Stimulated activated CD4-positive, alpha-beta T cell treated with anti-CD3 and anti-CD28 coated beads, Interleukin-4, amount 100 ng/mL, for 48 hours (primary cell): ENCODE data around the gene MYO3B.

Experiments
- DNase-seq, 2 donors: peaks; one replicate each; pipeline ENCODE4 v3.0.0-alpha.2; 2020; ENCODE audit warnings: low read depth in 2 of 2

Gene MYO3B

DNA sequence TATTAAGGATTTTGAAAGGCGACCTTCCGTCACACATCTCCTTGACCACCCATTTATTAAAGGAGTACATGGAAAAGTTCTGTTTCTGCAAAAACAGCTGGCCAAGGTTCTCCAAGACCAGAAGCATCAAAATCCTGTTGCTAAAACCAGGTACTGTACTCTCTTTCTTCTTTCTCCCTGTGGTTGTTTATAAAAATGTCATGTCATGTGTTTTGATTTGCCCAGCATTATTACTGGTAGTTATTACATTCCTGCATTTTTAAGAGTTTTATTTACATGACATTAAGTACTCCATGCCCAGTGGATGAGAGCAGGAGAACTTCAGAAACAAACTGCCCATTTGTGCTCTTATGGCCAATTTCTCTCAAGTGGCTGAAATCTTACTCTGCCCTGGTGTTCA is 191.3 kb downstream of the MYO3B start:
- DNase-seq: no peak

DNA sequence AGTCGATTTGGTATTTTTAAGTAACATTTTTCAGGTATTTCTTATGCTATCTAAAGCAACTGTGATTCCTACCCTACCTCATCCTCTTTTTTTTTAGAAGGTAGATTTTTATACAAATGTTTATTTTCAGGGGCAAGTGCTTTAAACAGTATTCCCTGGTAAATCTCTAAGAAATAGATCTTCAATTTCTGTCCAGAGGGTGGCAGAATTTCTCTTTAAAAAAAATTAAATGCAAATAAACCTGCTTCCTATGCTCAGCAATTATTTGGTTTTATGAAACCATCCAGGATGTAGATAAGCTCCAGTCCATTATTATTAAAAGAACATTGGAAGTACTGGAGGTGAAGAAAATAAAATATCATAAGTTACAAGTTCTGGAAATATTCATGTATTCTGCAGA is 191.9 kb downstream of the MYO3B start:
- DNase-seq: no peak

DNA sequence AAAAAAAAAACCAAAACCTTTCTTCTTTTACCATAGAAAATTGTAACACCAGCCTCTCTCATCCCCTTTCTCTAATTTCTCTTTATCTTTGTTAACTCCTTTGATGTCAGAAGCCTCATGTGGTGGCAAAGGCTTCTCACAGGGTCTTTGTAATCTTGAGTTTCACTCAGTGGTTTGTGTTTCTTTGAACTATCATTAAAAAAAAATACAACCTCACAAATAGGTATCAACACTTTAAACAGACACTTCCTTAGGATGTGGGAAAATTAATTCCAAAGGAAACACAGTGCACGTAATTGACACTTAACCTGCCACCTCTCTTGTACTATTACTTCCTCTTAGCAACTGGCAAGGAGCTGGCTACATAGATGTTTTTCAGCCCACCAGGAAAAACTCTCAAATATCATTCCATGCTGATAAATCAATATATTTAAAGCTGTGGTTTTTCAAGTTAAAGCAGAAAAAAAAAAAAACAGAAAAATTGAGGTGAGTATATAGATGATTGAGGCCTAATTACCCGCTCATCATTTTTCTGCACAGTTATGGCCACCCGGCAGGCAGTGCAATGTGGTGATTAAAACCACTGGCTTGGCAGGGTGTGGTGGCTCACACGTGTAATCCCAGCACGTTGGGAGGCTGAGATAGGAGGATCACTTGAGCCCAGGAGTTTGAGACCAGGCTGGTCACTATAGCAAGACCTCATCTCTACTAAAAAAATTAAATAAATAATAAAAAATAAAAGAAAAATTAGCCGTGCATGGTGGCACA is 193.5 kb downstream of the MYO3B start:
- no peak for DNase-seq

DNA sequence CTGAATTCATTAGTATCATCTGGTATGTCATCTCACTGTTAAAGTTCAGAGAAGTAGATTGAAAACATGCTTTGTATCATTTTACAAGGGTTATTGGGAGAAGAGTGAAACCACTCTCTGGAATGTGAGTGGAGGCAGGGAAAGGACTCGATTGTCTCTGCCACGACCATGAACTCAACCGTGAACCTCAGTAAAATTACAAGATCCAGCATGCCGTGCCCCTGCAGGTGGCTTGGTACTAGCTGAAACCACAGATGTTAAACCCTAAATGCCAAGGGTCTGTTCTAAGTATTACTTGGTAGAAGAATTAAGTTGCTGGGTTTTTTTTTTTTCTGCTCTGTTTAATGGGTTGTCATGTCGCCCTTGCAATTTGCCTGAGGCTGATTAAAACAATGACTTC is 197.2 kb downstream of the MYO3B start:
- no peak for DNase-seq

DNA sequence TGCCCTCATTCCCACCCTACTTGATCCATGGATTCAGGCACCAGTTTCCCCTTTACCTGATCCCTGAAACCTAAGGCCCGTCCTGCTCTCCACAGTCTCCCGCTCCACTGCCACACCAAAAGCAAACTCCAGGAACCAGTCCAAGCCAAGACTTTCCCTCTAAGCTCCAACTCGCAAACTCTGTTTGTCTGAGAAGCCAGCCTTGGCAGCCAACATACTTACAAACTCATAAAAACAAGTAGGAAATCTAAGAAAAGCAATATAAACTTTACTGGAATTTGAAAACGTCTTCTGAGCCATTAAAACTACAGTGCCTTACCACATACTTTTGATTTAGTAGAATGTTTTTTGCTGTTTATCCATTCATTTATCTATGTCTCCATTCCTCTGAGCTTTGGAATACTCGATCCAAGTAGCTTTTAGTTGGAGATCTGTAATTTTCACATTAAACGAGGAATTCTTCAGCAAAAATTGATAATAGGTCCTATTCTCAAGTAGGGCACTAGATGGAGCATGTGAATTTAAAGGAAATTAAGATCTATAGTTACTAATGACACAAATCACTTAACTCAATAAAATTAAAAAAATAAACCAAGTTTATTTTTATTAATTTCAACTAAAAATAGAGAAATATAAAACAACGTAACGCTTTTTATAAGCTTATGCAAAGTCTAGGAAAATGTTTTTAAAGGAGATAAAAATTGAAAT is 199.7 kb downstream of the MYO3B start:
- DNase-seq: no peak

DNA sequence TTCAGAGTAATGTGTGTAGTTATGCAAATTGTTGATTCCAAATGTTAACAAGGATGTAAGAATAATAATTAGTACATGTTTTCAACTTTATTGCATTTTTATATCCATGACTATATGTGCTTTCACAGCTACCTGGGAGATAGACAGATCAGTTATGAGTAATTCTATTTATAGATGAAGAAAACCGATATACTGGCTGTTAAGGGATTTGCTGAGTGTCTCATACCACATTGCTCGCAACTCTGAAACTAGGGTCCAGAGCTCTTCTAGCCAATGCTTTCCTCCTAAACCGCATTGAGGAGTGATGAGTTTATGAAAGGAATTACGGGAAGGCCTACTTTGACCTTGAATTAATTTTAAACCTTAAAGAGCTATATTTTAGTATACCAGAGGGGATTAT is 202.3 kb downstream of the MYO3B start:
- no peak for DNase-seq

DNA sequence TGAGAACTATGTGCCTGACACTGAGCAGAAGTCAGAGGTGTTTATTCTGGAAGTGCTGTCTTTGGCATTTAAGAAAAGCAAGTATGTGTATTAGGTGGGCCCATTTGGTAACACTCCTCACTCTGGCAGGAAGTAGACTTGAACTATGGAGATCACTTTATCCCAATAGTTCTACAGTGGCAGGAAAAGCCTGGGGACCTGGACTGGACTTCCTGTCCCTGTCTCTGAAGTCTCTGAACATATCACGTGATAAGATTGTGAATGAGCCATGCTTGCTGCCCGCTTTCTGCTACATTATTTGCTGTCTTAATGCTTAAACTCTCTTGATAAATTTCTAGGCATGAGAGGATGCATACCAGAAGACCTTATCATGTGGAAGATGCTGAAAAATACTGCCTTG is 203.7 kb downstream of the MYO3B start:
- no peak for DNase-seq

DNA sequence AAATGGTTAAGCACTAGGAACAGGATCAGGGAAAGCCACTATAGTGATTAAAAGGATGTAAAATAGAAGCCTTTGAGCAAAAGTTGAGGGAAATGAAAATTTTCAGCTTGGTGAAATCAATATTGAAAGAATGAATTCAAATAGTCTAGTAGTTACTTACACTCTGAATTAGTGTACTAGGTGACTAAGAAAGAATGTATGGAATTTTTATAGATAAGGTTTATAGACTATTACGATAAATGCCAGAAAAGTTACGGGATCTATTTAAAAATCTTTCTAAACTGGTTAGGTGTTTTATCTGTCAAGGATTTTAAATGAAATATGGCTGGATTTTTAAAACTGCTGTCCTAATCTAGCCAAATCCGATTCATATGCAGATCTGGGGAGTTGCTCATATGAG is 208.6 kb downstream of the MYO3B start:
- DNase-seq: no peak

DNA sequence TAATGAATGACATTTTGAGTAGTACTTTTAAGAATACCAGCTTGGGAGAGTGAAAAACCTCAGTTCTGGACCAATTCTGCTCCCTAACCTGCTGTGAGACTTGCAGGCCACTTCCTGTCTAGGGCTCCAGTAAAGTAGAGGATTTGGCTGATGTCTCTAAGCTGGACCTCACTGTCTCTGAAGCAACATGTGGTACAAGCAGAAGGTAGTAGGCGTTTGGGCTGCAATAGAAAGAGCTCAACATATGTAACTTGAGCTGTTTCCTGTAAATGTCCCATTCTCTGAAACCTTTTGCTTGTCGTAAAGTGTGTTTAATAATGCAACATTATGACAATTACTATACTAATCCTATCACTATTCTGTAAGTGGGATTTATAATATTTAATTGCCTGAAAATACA is 213.1 kb downstream of the MYO3B start:
- DNase-seq: no peak

DNA sequence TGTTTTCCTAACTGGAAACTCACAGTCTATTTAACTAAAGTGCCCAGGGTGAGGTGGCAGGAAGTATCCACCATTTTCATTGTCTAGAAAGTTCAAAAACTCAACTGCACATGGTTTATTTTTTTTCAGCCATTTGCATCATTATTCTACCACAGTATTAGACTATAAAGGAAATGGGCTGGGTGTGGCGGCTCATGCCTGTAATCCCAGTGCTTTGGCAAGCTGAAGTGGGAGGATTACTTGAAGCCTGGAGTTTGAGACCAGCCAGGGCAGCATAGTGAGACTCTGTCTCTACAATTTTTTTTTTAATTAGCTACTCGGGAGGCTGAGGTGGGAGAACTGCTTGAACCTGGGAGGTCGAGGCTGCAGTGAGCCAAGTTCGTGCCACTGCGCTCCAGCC is 213.8 kb downstream of the MYO3B start:
- DNase-seq: no peak

DNA sequence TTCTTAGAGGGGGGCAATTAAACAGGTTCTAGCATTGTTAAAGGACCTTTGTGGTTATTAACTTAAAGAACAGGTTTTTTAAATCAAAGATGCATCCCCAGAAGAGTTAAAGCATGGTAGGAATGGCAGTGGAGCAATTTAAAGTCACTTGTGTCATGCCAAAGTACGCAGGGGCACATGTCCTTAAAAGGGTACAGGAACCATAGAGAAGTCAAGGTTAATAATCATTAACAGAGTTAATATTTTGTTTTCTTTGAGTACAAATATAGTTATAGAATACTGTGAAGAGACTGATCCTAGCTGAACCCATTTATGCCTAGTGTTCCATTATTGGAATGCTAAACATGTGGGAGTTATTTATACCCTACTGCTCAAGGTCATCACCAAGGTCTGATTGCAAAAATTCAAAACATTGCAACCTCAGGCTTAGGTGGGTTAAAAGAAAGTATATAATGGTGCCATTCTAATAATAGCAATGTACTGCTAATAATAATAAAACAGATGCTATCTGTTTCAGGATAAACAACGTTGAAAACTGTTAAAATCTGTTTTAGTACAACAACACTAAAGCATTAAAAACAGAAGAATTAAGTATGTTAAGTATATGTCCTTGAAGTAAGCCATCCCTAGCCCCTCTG is 216.0 kb downstream of the MYO3B start:
- DNase-seq: no peak

DNA sequence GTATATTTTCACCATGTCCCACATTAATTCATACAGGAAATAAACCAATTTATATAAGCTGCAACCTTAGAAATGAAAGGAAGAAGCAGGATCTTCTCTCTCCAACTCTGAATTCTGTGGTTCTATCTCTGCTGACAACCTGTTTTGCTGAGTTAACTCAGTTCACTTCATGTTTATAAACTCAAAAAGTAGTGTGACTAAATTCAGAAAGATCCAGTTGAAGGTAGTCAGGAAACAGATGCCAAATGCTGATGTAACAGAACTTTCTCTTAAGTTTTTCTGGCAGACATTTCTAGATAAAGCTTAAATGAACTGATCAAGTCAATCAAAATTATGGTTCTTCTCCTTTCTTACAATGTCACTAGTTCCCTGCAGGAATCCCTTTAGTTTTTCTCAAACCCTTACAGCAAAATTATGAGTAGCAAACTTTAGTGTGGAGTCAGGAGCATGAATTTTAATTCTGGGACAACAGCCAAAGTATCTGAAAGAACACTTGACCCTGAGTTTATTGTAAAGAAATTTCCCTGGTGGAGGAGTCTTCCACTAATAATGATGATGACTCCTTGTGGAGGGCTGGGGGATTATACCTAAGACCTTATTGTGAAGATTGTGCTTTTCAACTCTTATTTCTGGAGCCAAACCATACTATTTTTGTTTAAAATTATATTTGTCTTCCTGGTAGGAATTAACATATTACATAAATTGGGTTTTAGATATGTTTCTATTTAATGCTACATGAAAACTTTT is 216.9 kb downstream of the MYO3B start:
- DNase-seq: no peak

DNA sequence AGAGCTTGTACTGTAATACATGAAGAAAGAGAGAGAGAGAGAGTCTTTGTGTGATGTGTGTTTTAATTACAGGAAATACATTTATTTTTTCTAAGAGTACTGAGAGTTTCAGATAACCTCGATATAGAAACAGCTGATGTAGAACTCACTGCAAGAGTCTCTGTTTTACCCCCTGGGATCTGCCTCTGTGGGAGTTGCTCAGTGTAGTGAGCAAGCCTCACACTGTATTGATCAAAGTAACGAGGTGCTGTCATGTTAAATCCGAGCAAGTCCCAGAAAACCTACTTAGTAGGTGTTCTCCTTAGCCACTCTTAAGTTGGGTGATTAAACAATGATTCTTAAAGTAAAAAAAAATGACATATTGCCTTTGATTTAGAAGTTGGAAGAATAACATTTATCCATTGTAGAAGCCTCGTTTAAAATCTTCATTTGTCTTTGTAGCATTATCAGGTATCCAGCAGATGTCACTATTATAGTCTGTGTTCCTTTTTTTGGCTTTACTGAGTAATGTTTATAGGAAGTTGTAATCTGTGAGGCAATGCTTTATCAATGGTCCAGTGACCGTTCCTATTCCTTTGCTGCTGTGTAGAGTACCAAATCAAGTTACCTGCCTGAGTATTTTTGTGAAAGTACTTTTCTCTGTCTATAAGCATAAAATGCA is 219.0 kb downstream of the MYO3B start:
- DNase-seq: no peak

DNA sequence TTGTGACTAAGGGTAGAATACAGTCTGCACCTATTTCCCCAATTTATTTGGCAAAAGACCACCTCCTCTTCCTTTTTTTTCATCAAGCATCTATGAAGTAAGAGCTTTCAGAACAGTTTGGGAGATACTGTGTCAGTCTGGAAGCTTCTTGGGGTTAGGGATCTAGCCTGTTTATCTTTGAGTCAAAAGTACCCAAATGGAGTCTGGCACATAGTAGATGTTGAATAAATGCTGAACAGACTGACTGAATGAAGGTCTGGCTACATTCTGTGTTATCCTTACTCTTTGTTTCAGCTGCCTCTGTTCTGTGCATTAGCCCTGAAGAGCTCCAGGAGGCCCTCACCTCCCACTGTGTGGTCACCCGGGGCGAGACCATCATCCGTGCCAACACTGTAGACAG is 223.2 kb downstream of the MYO3B start:
- DNase-seq: no peak

DNA sequence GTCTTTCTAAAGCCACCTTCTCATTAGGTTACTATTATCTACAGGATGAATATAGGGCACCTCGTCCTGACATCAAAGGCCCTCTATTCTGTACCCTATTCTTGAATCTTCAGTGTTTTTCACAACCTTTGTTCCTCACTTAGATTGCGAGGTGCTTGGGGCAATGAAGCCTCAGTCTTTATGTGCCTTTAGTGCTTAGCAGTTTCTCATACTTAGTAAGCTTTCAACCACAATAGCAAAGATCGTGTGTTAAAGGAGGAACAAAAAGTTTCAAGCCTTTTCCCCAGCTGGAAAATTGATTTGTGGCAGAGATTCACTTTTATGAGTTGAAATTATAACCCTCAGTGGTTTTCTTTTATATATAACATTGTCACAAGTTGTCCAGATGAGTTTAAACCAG is 226.9 kb downstream of the MYO3B start:
- DNase-seq: no peak

DNA sequence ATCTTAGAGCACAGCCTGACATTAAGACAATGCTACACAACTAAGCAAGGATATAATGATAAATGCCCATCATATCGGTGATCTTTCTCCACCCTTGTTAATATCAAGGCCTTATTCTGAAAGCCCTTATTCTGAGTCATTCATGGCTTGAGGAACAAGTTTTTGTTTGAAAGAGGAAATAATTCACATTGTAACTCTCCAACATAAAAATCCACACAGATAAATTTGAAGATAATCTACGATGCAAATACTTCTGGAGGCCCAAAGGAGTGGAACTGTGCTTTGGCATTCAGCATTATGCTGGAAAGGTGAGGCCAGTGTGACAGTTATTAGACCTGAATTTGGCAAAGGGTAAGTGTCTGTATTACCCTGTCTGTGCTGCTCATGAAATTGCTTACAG is 227.4 kb downstream of the MYO3B start:
- DNase-seq: no peak

DNA sequence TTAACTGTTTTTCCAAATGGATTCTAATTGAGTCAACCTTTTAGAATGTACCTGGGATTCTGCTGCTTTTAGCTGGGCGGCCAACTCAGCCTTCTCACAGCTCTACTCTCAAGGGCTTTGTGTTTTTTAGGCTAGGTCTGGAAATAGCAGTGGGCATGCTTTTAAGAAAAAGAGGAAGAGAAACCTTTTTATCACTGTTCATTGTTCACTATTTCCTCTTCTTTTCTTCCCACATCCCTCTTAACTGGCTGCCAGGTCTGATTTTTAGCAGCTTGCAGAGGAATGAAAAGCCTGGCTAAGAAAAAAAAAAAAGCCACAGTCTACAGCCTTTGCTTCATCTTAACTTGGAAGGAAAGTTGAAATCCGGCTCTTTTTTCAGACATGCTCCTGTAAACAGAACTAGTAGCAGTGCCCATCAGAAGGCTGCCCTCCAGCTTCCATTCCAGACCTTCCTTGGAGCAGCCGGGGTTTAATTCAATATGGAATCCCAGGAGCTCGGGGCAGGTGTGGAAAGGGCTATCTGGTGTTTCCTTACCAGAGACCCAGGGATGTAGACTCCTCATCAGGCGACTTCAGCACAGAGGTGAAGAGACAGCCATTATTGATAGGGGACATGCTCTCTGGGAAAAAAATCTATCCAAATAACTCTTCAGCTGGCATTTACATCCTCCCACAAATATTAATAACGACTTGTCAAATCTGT is 230.7 kb downstream of the MYO3B start:
- no peak for DNase-seq

DNA sequence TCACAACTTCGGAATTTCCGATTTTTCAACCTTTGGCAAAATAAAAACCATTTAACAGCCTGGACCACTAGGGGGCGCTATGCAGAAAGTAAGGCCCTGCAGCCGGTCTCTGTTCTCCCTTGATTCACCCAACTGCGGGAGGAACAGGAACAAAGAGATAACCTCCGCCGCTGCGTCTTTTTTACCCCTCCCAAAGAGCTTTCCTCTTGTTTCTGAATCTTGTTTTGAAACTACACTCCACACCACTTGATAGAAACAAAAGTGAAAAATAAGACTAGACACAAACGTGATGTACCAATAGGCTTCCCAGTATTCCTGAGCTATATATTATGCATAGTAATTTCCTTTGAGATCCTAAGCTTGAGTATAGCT is 231.2 kb downstream of the MYO3B start:
- peak; percentile 61 to 73 for DNase-seq

DNA sequence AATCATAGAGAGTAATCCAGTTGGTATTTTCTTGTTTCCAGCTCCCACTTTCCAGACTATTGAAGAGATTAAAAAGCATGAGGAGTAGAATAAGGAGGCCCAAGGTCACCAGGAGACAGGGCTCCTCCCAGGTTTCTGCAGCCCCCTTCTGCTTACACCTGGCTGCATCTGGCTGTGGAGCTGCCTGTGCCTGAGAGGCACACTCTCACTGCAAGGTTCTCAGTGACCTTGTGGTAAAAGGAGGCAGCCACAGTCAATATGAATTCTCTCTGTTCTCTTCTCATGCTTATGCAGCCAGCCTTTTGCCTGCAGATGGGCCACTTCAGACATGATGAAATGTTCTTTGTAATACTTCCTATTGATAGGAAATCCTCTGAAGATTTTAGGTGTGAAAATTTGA is 233.7 kb downstream of the MYO3B start:
- DNase-seq: no peak

DNA sequence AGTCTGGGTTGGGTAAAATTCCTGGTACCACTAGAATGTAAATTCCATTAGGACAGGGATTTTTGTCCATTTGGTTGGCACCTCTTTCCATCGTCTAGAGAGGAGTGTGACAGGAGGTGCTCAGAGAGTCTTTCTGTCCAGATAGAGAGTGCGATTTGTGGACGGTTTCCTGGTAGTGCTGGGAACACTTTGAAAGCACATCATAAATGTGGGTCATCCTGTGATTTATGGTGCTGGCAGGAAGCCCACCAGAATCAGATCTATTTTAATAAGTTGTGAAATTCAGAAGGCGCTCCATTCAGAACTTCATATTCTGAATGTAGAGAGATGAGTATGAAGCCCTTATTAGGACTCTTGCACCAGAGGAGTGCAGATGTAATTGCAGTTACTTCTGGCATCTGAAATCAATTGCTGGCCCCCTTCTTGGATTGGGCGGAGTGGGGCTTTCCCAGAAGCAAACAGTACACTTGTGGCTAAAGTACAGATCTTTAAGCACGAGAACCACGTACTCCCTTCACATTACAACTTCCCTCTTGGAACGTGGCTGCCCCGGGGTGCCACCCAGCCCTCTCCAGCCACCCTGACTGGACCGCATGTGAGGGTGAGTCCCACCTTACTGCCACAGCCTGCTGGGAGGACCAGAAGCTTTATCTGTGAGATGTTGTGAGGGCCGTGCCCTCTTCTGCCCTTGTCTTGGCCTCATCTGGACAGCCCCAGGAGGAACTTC is 243.2 kb downstream of the MYO3B start:
- DNase-seq: no peak

DNA sequence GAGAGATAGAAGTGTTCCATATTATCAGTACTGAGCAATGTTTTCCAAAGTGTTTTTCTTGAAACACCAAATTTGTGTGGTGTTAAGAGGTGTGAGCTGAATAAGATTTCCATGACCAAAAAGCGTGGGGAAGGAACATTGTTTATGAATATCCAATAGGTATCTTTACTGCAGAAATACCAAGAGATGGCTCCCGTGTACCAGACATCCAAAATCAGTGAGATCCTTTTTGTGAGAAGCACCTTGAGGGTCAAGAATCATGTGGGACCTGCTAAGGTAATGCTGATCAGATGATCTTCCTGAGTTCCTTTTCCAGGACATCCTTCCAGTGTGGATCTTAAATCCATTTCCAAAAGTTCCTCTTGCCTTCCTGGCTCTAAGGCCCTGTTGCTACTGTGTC is 246.0 kb downstream of the MYO3B start:
- DNase-seq: no peak
